Osteoblast (primary cell): ENCODE results near the gene TRIM47. TPM values are rescaled to one million over a fixed set of nuclear protein-coding genes. Genes with fewer than 3 reads are reported as not detected.
A peak's percentile ranks its signal among the peaks of the same experiment; 100 is the strongest.

Experiments
- DNase-seq: peaks from one replicate; pipeline ENCODE4 v3.0.0; 2011; ENCODE audit warnings: low spot score, mixed read lengths; ENCODE audit not compliant: insufficient read length; ENCODE audit errors: missing footprints
- H2AFZ ChIP-seq: 2 replicates; pipeline ENCODE4 v1.6.0; 2011; ENCODE audit warnings: mild to moderate bottlenecking, low read length
- H3K27ac ChIP-seq: 2 replicates; pipeline ENCODE4 v1.5.1; 2011; ENCODE audit warnings: mild to moderate bottlenecking, low read depth, low read length, moderate library complexity
- H3K27me3 ChIP-seq: 2 replicates; pipeline ENCODE4 v1.6.0; 2012; ENCODE audit warnings: mild to moderate bottlenecking, control low read depth, inconsistent platforms, low read length, moderate library complexity; ENCODE audit not compliant: insufficient read depth
- H3K36me3 ChIP-seq: 2 replicates; pipeline ENCODE4 v1.5.1; 2011; ENCODE audit warnings: mild to moderate bottlenecking, low read length, control low read depth, moderate library complexity; ENCODE audit not compliant: insufficient read depth
- H3K4me1 ChIP-seq: 2 replicates; pipeline ENCODE4 v1.5.1; 2011; ENCODE audit warnings: mild to moderate bottlenecking, low read length, control low read depth, moderate library complexity; ENCODE audit not compliant: insufficient read depth
- H3K4me2 ChIP-seq: 2 replicates; pipeline ENCODE4 v1.6.0; 2011; ENCODE audit warnings: mild to moderate bottlenecking, low read length; ENCODE audit not compliant: insufficient read depth
- H3K4me3 ChIP-seq: fragments of 200-600 bp; sonication (generic); 3 replicates; pipeline ENCODE4 v1.5.1; 2012; ENCODE audit warnings: mild to moderate bottlenecking, low read length, inconsistent platforms; ENCODE audit not compliant: insufficient read depth
- H3K79me2 ChIP-seq: 2 replicates; pipeline ENCODE4 v1.6.0; 2012; ENCODE audit warnings: mild to moderate bottlenecking, low read length, control low read depth, inconsistent platforms; ENCODE audit not compliant: insufficient read depth
- H3K9me3 ChIP-seq: 2 replicates; pipeline ENCODE4 v1.5.1; 2011; ENCODE audit warnings: low read depth, low read length, control low read depth
- H4K20me1 ChIP-seq: 2 replicates; pipeline ENCODE4 v1.6.0; 2012; ENCODE audit warnings: mild to moderate bottlenecking, low read length, control low read depth; ENCODE audit not compliant: insufficient read depth
- total RNA-seq: library from RNA; depleted of rRNA; stranded (reverse); fragments of >200 nt; gene quantifications from 2 replicates; pipeline ENCODE4 v1.2.3, GENCODE V29; 2012
- TF ChIP-seq, protein P1 (sequence below): IDR thresholded peaks from 2 replicates; pipeline ENCODE4 v1.5.1; 2011; ENCODE audit warnings: mild to moderate bottlenecking, low read depth, low read length, moderate library complexity; ENCODE audit errors: extremely low read depth

TRIM47 gene
- total RNA-seq, 1 donor, result 21.7 TPM

- H4K20me1 ChIP-seq, result no peaks in the 10 kb centered on the region
- H3K36me3 ChIP-seq, result peaks cover 11% of the 10 kb centered on the region
- no peaks in the 10 kb centered on the region for H3K4me1 ChIP-seq
- no peaks in the 10 kb centered on the region for H3K79me2 ChIP-seq
- no peak for DNase-seq
- no peak overlapping the region for H2AFZ ChIP-seq
- H3K4me3 ChIP-seq, result no peak overlapping the region
- TF ChIP-seq, protein P1, sequence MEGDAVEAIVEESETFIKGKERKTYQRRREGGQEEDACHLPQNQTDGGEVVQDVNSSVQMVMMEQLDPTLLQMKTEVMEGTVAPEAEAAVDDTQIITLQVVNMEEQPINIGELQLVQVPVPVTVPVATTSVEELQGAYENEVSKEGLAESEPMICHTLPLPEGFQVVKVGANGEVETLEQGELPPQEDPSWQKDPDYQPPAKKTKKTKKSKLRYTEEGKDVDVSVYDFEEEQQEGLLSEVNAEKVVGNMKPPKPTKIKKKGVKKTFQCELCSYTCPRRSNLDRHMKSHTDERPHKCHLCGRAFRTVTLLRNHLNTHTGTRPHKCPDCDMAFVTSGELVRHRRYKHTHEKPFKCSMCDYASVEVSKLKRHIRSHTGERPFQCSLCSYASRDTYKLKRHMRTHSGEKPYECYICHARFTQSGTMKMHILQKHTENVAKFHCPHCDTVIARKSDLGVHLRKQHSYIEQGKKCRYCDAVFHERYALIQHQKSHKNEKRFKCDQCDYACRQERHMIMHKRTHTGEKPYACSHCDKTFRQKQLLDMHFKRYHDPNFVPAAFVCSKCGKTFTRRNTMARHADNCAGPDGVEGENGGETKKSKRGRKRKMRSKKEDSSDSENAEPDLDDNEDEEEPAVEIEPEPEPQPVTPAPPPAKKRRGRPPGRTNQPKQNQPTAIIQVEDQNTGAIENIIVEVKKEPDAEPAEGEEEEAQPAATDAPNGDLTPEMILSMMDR, result no peak
- H3K4me2 ChIP-seq, result no peak overlapping the region
- no peaks in the 10 kb centered on the region for H3K9me3 ChIP-seq
- H3K27me3 ChIP-seq, result no peaks in the 10 kb centered on the region
- no peak overlapping the region for H3K27ac ChIP-seq
Observed at GRCh38 chr17:75921596-75921995, 43.2 kb upstream of the TRIM47 start.

GRCh38 chr17:75920045-75920560, 41.7 kb upstream of the TRIM47 start:
- DNase-seq, result peak; percentile 30
- H3K27ac ChIP-seq, result no peak overlapping the region

GRCh38 chr17:75919611-75920010, 41.2 kb upstream of the TRIM47 start:
- H3K36me3 ChIP-seq, result no peaks in the 10 kb centered on the region
- DNase-seq, result no peak
- H3K4me1 ChIP-seq, result no peaks in the 10 kb centered on the region
- H3K27ac ChIP-seq, result no peak overlapping the region
- H3K9me3 ChIP-seq, result no peaks in the 10 kb centered on the region
- no peak overlapping the region for H3K4me2 ChIP-seq
- H3K79me2 ChIP-seq, result no peaks in the 10 kb centered on the region
- H2AFZ ChIP-seq, result no peak overlapping the region
- H3K27me3 ChIP-seq, result no peaks in the 10 kb centered on the region
- TF ChIP-seq, protein P1, result no peak
- H3K4me3 ChIP-seq, result no peak overlapping the region
- no peaks in the 10 kb centered on the region for H4K20me1 ChIP-seq

More at GRCh38 chr17:75920045-75920560, 41.7 kb upstream of the TRIM47 start:
- Histone ChIP-seq H3K9me3 (no peaks in the 10 kb centered on the region), H4K20me1 (no peaks in the 10 kb centered on the region), H3K4me3 (no peak overlapping the region), H3K79me2 (no peaks in the 10 kb centered on the region), H3K4me1 (no peaks in the 10 kb centered on the region), H3K4me2 (no peak overlapping the region), H3K27me3 (no peaks in the 10 kb centered on the region), H3K36me3 (peaks cover under 1% of the 10 kb centered on the region), H2AFZ (no peak overlapping the region)
- TF ChIP-seq, protein P1, result no peak

- Histone ChIP-seq H2AFZ (no peak overlapping the region), H3K9me3 (no peaks in the 10 kb centered on the region), H3K4me3 (no peak overlapping the region), H3K36me3 (no peaks in the 10 kb centered on the region), H3K79me2 (no peaks in the 10 kb centered on the region), H3K4me1 (no peaks in the 10 kb centered on the region), H3K27me3 (no peaks in the 10 kb centered on the region), H3K27ac (no peak overlapping the region), H4K20me1 (no peaks in the 10 kb centered on the region), H3K4me2 (no peak overlapping the region)
- TF ChIP-seq, protein P1, result no peak
- peak; percentile 34 for DNase-seq
Observed at GRCh38 chr17:75917917-75918445, 39.6 kb upstream of the TRIM47 start.
